Adrenal gland (tissue), 12 donors: ENCODE measurements around the gene TBC1D9B. TPM values are rescaled to one million over a fixed set of nuclear protein-coding genes. Genes with fewer than 3 reads are reported as not detected.

Experiments used
- DNase-seq, 7 donors: peaks; one replicate each; pipeline ENCODE4 v3.0.0-alpha.2; 2019 to 2020
- H3K27ac ChIP-seq, 5 donors: fragments of 200-600 bp; sonication (generic) in 4 of 5; 1 replicate in 3 of 5; 2 replicates in 2 of 5; pipeline versions ENCODE4 v1.5.1 to v1.8.0; 2016 to 2020; ENCODE audit warnings: mild to moderate bottlenecking in 1 of 5
- H3K27me3 ChIP-seq: fragments of 200-600 bp; 2 replicates; pipeline ENCODE4 v1.8.0; 2021
- H3K36me3 ChIP-seq, 2 donors: fragments of 200-600 bp; replicated peaks in 1 of 2; 1 replicate in 1 of 2; 2 replicates in 1 of 2; pipeline versions ENCODE4 v1.5.1 to v1.8.0; 2018 to 2022
- H3K4me1 ChIP-seq, 2 donors: fragments of 200-600 bp; replicated peaks in 1 of 2; 1 replicate in 1 of 2; 2 replicates in 1 of 2; pipeline versions ENCODE4 v1.5.1 to v1.8.0; 2018 to 2021
- H3K4me3 ChIP-seq, 4 donors: fragments of 200-600 bp; sonication (generic) in 3 of 4; one replicate each; pipeline ENCODE4 v1.5.1; 2016 to 2018
- H3K9me3 ChIP-seq, 3 donors: fragments of 200-600 bp; sonication (generic) in 1 of 3; replicated peaks in 1 of 3; 1 replicate in 2 of 3; 2 replicates in 1 of 3; pipeline versions ENCODE4 v1.5.1 to v1.8.0; 2016 to 2021
- POLR2A ChIP-seq, 2 donors: fragments of 450-650 bp; IDR thresholded peaks; one replicate each; pipeline ENCODE4 v1.6.1; 2017; ENCODE audit warnings: antibody characterized with exemption in 2 of 2, mild to moderate bottlenecking in 2 of 2, moderate library complexity in 1 of 2
- WGBS, 4 donors: extraction: QIAGEN DNeasy Blood & Tissue Kit in 2 of 4; methylation state at CpG; one replicate each; pipeline versions ENCODE4 v1.1.5 to v1.1.7; 2013 to 2017; 5-methylcytosine and 5-hydroxymethylcytosine counted together
- intact Hi-C, 2 donors: fragments of 100-400 bp; cut with DNase I; formaldehyde crosslinking; loops; one replicate each; pipeline versions ENCODE4 v1.14.1 to v1.15.0; 2022 to 2023
- polyA plus RNA-seq, 3 donors: library from polyadenylated mRNA; stranded (reverse); fragments of 200-250 nt in 2 of 3; fragments of 350-450 nt in 1 of 3; fragmentation: Illumina TruSeq in 1 of 3; extraction: RNeasy Lipid Tissue Mini Kit (QIAGEN cat#74804) in 1 of 3; gene quantifications; one replicate each; pipeline ENCODE4 v1.2.3, GENCODE V29; 2013 to 2014
- total RNA-seq, 9 donors: library from RNA; depleted of rRNA in 4 of 9; stranded (reverse); fragments of >200 nt in 4 of 9; fragments of 120-200 nt in 1 of 9; fragmentation: NEBNext Ultra II Directional in 1 of 9; extraction: Animal tissue kit (Norgen Biotek cat#: 25700) in 1 of 9; gene quantifications; one replicate each; pipeline versions ENCODE4 v1.1.0 to v1.2.4, GENCODE V29; 2013 to 2023
- TF ChIP-seq, protein P1 (sequence below), 6 experiments: fragments of 450-650 bp in 4 of 6; fragments of 200-600 bp in 2 of 6; sonication (generic) in 1 of 6; IDR thresholded peaks; 1 replicate in 5 of 6; 2 replicates in 1 of 6; pipeline versions ENCODE4 v1.5.1 to v1.8.0; 2016 to 2021; ENCODE audit warnings: antibody characterized with exemption in 6 of 6, mild to moderate bottlenecking in 2 of 6, moderate library complexity in 1 of 6
- donor health status: healthy with polysubstance abuse.
- donor health status: Bipolar disorder and iron deficiency.
- donor health status: DM: yes; HTN: yes; CAD: no.
- donor health status: DM: no; HTN: no; CAD: no.
- donor health status: DM: no; HTN: no; CAD: no.
- donor health status: DM: yes; HTN: yes; CAD: no.

The TBC1D9B gene
- total and polyA plus RNA-seq, 12 donors: 30.7 to 192 (median 128) TPM

DNA sequence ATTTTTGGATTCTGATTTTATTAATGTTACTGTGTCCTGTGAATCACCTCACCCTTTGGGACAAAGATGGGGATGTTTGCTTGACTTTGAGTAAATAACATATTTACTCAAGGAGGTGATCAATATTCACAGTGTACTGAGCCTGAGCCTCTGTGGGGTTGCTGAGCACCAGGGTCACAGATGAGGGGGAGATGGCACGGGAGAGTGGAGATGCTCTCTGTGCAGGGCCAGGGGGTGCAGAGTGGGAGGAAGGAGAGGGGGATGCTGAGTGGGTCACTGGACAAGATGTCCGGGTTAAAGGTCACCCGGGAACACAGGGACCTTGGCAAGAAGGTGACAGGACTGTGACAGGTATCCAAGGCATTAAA, 83.0 kb downstream of the TBC1D9B start:
- 50 to 64% (median 53%) methylated on average over 3 of the region's 3 CpGs for WGBS, 4 donors
- Histone ChIP-seq H3K4me1 (peaks cover 45 to 70% of the 10 kb centered on the region in 2 donors), H3K27ac (peak overlapping the region in 2 of 5 donors; percentile 1 to 47), H3K36me3 (peaks cover 0 to 75% of the 10 kb centered on the region in 2 donors), H3K4me3 (peak overlapping the region in 1 of 4 donors; percentile 99), H3K9me3 (no peaks in the 10 kb centered on the region), H3K27me3 (no peaks in the 10 kb centered on the region)
- intact Hi-C loops: loop anchor here in 1 of 2 donors (10.0 kb wide), 1 partner anchor 80 kb away; the partner anchor contains the start of gene TBC1D9B
- DNase-seq: peak in 2 of 7 donors; percentile 29 to 37
- no peak for TF ChIP-seq POLR2A (IDR thresholded peaks at IDR 0.05)
- TF ChIP-seq, protein P1, sequence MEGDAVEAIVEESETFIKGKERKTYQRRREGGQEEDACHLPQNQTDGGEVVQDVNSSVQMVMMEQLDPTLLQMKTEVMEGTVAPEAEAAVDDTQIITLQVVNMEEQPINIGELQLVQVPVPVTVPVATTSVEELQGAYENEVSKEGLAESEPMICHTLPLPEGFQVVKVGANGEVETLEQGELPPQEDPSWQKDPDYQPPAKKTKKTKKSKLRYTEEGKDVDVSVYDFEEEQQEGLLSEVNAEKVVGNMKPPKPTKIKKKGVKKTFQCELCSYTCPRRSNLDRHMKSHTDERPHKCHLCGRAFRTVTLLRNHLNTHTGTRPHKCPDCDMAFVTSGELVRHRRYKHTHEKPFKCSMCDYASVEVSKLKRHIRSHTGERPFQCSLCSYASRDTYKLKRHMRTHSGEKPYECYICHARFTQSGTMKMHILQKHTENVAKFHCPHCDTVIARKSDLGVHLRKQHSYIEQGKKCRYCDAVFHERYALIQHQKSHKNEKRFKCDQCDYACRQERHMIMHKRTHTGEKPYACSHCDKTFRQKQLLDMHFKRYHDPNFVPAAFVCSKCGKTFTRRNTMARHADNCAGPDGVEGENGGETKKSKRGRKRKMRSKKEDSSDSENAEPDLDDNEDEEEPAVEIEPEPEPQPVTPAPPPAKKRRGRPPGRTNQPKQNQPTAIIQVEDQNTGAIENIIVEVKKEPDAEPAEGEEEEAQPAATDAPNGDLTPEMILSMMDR (IDR thresholded peaks at IDR 0.05): no peak

DNA sequence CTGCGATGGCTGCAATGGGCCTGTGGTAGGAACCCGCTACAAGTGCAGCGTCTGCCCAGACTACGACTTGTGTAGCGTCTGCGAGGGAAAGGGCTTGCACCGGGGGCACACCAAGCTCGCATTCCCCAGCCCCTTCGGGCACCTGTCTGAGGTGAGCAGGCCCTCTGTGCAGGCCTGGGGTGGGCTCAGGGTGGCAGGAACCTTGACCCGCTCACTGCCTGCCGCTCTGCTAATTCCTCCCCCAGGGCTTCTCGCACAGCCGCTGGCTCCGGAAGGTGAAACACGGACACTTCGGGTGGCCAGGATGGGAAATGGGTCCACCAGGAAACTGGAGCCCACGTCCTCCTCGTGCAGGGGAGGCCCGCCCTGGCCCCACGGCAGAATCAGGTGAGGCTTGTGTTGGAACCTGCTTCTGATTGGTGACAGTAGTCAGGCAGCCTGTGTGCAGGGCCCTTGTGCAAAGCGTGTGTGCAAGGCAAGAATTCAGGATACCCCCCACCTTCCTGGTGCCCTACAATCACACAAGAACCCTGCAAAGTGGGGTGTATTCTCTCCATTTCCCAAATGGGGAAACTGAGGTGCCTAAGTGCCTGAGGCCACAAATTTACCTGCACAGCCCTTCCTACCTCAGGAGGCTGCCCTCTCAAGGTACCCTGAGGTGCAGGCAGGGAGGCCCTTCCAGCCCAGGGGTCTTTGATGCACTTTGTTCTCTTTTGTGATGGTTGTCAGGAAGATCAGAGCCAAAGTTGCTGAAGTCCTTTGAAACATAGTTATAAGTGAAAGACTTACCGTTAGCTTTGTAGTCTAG, 83.6 kb downstream of the TBC1D9B start:
- TF ChIP-seq POLR2A (IDR thresholded peaks at IDR 0.05): no peak
- TF ChIP-seq, protein P1 (IDR thresholded peaks at IDR 0.05): no peak
- Histone ChIP-seq H3K4me3 (peak overlapping the region in 1 of 4 donors; percentile 99), H3K9me3 (no peaks in the 10 kb centered on the region), H3K27me3 (no peaks in the 10 kb centered on the region), H3K4me1 (peaks cover 51 to 76% of the 10 kb centered on the region in 2 donors), H3K27ac (peak overlapping the region in 3 of 5 donors; percentile 1 to 100 (median 11)), H3K36me3 (peaks cover 0 to 69% of the 10 kb centered on the region in 2 donors)
- 53 to 61% (median 58%) methylated on average over 7 to 22 of the region's 22 CpGs for WGBS, 4 donors
- peak in 3 of 7 donors; percentile 3 to 39 (median 19) for DNase-seq
- intact Hi-C loops: loop anchor here in 1 of 2 donors (10.0 kb wide), 1 partner anchor 81 kb away; the partner anchor contains the start of gene TBC1D9B

DNA sequence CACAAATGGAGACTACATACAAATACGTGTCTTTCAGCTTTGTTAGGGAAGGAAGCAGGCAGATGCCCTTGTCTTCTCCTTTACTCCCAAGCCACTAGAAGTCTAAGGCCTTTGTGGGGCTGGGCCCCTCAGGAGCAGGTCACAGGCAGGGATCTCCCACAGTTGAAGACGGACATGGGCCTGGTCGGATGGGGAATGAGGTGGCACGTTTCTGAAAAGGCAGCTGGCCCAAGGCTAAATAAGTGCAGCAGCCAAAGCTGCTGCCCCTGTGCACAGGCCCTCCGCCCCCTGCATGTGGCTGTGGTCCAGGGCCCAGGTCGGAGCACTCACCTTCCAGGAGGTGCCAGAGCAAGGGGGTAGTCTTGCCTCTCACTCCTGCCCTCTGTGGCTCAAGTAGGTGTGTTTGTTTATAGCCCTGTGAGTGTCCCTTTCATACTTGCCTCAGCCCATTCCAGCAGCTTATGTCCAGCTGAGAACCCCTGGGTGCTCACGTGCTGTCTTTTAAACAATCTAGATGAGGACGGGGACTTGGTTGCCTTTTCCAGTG, 85.2 kb downstream of the TBC1D9B start:
- DNase-seq: peak in 4 of 7 donors; percentile 25 to 40 (median 36)
- Histone ChIP-seq H3K27ac (peak overlapping the region in 4 of 5 donors; percentile 42 to 100 (median 99)), H3K9me3 (no peaks in the 10 kb centered on the region), H3K27me3 (no peaks in the 10 kb centered on the region), H3K4me1 (peaks cover 62 to 82% of the 10 kb centered on the region in 2 donors), H3K36me3 (peaks cover 0 to 53% of the 10 kb centered on the region in 2 donors), H3K4me3 (peak overlapping the region in 3 of 4 donors; percentile 50 to 99 (median 81))
- TF ChIP-seq, protein P1 (IDR thresholded peaks at IDR 0.05): no peak
- TF ChIP-seq POLR2A (IDR thresholded peaks at IDR 0.05): peak in 1 of 2 donors; percentile 29
- 9 to 35% (median 28%) methylated on average over 6 to 8 of the region's 8 CpGs for WGBS, 4 donors
- intact Hi-C loops: loop anchor here in 1 of 2 donors (10.0 kb wide), 1 partner anchor 82 kb away; the partner anchor contains the start of gene TBC1D9B

DNA sequence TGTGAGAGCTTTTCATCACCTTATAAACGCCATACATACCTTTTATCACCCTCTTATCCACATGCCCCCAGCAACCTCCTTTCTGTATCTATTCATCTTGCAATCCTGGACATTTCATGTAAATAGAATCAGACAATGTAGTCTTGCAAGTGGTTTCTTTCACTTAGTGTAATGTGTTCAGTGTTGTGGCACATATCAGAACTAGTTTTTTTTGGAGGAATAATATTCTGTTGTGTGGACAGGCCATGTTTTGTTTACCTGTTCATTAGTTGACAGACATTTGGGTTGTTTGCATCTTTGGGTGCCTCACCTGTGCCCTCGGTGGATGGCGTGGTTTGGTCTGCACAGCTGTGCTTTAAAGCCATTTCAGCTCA, 85.7 kb downstream of the TBC1D9B start:
- no peaks in the 10 kb centered on the region for H3K9me3 ChIP-seq
- peaks cover 0 to 48% of the 10 kb centered on the region in 2 donors for H3K36me3 ChIP-seq
- TF ChIP-seq POLR2A (IDR thresholded peaks at IDR 0.05): no peak
- TF ChIP-seq, protein P1 (IDR thresholded peaks at IDR 0.05): no peak
- 26 to 38% (median 29%) methylated on average over 3 of the region's 3 CpGs for WGBS, 4 donors
- no peaks in the 10 kb centered on the region for H3K27me3 ChIP-seq
- peak overlapping the region in 3 of 4 donors; percentile 50 to 99 (median 81) for H3K4me3 ChIP-seq
- peaks cover 62 to 82% of the 10 kb centered on the region in 2 donors for H3K4me1 ChIP-seq
- intact Hi-C loops: loop anchor here in 1 of 2 donors (10.0 kb wide), 1 partner anchor 83 kb away; the partner anchor contains the start of gene TBC1D9B
- peak overlapping the region in 4 of 5 donors; percentile 42 to 100 (median 99) for H3K27ac ChIP-seq
- peak in 1 of 7 donors; percentile 25 for DNase-seq
